ENCODE data around the gene PI4KA. TPM values are rescaled to one million over a fixed set of nuclear protein-coding genes. Genes with fewer than 3 reads are reported as not detected.

The PI4KA gene
- total RNA-seq, 2 experiments from 2014 or later: 55.0 to 63.7 TPM

DNA sequence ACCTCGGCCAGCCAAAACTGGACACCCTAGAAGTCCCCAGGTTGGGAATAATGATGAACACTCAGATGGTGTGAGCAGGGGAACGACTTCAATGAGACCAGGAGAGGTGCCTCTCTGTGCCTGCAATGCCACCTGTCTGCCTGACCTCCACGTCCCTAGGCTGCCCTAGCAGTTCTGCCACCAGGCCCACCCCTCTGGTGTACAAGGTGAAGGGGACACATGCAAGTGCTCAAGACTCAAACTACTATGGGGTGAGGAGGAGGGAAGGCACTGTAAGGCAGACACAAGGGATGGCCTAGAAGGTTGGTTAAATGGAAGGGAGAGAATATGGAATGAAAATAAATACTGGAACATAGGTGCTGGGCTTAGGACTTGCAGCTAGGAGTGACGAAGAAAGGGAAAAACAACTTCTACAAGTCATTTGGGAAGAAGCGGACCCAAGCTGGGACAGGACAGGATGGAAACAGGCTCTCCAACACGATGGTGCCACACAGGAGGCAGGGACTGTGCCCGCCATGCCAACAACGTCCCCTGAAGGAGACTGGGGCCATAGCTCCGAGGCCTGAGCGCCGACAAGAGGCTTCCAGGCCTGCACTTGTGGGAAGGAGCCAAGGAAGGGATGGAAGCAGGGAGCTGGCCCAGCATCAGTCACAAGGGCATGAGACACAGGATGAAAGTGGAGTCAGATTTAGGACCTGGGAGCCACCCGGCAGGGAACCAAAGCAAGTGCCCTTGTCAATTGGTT, 66.2 kb downstream of the PI4KA start:
- intact Hi-C loops (cut with micrococcal nuclease): no loop called here
- Mint-ChIP-seq H3K4me3 (no peak overlapping the region), H3K27me3 (ENCODE audit: low read depth) (no peaks in the 10 kb centered on the region), H3K9me3 (no peaks in the 10 kb centered on the region), H3K27ac (no peak overlapping the region), H3K36me3 (ENCODE audit: low read depth) (peaks cover 21% of the 10 kb centered on the region), H3K4me1 (ENCODE audit: low read depth) (no peaks in the 10 kb centered on the region)
- no peak for DNase-seq
- CTCF ChIA-PET: interaction anchor here (0.6 to 1.2 kb wide), 2 partner anchors 8 to 35 kb away, joined by 3 to 4 read pairs; no protein-coding TSS in a partner anchor

- Mint-ChIP-seq H3K4me3 (no peak overlapping the region), H3K27me3 (ENCODE audit: low read depth) (no peaks in the 10 kb centered on the region), H3K27ac (no peak overlapping the region), H3K9me3 (no peaks in the 10 kb centered on the region), H3K36me3 (ENCODE audit: low read depth) (peaks cover 11% of the 10 kb centered on the region), H3K4me1 (ENCODE audit: low read depth) (peaks cover 4% of the 10 kb centered on the region)
- no peak for DNase-seq
- CTCF ChIA-PET: no interaction called here
- intact Hi-C loops (cut with micrococcal nuclease): no loop called here
Measured at GRCh38 chr22:20788627-20789344, 69.8 kb downstream of the PI4KA start.

GRCh38 chr22:20787746-20788626, 70.6 kb downstream of the PI4KA start:
- Mint-ChIP-seq H3K9me3 (no peaks in the 10 kb centered on the region), H3K27me3 (ENCODE audit: low read depth) (no peaks in the 10 kb centered on the region), H3K27ac (no peak overlapping the region), H3K36me3 (ENCODE audit: low read depth) (peaks cover 11% of the 10 kb centered on the region), H3K4me3 (no peak overlapping the region), H3K4me1 (ENCODE audit: low read depth) (peaks cover 4% of the 10 kb centered on the region)
- CTCF ChIA-PET: no interaction called here
- no peak for DNase-seq
- intact Hi-C loops (cut with micrococcal nuclease): no loop called here

GRCh38 chr22:20787223-20787622, 71.4 kb downstream of the PI4KA start:
- intact Hi-C loops (cut with micrococcal nuclease): no loop called here
- Mint-ChIP-seq H3K27me3 (ENCODE audit: low read depth) (no peaks in the 10 kb centered on the region), H3K4me1 (ENCODE audit: low read depth) (peaks cover 4% of the 10 kb centered on the region), H3K4me3 (no peak overlapping the region), H3K27ac (no peak overlapping the region), H3K36me3 (ENCODE audit: low read depth) (peaks cover 9% of the 10 kb centered on the region), H3K9me3 (no peaks in the 10 kb centered on the region)
- DNase-seq: no peak
- CTCF ChIA-PET: no interaction called here

DNA sequence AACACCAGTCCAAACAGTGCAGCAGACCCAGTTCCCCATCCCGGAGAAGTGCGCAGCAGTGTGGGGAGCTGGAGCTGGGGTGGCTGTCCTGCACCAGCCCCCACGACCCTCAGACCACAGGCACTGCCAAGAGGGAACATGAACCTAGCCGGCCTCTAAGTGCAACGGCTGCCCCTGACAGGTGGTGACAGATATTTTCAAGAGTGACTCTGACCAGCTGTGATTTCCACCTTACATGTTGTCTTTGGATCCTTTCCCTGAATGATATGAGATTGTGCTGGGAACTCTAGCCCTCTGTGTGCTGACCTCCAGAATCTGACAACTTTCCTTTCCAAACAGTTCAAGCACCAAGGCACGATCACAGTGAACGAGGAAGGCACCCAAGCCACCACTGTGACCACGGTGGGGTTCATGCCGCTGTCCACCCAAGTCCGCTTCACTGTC, 72.1 kb downstream of the PI4KA start:
- Mint-ChIP-seq H3K4me3 (no peak overlapping the region), H3K27me3 (ENCODE audit: low read depth) (no peaks in the 10 kb centered on the region), H3K36me3 (ENCODE audit: low read depth) (peaks cover 7% of the 10 kb centered on the region), H3K27ac (no peak overlapping the region), H3K4me1 (ENCODE audit: low read depth) (peaks cover 6% of the 10 kb centered on the region), H3K9me3 (no peaks in the 10 kb centered on the region)
- intact Hi-C loops (cut with micrococcal nuclease): no loop called here
- no peak for DNase-seq
- CTCF ChIA-PET: interaction anchor here (1.2 kb wide), 1 partner anchor 12 kb away, joined by 4 read pairs; the partner anchor contains the start of gene SERPIND1

DNA sequence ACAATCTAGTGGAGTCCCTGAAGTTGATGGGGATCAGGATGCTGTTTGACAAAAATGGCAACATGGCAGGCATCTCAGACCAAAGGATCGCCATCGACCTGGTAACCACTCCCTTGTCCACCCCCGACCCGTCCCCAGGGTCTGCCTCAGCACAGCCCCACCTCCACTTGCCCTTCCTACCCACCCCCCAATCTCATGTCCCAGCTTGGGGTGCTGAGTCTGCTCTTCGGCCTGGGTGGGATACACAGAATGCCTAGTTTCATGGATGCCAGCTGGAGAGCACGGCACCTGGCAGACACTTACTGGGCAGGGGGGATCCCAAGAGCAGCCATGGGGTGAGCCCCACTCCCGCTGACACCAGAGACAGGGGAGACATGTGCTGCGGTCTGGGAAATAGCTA, 72.6 kb downstream of the PI4KA start:
- Mint-ChIP-seq H3K9me3 (no peaks in the 10 kb centered on the region), H3K27me3 (ENCODE audit: low read depth) (no peaks in the 10 kb centered on the region), H3K4me3 (no peak overlapping the region), H3K27ac (no peak overlapping the region), H3K4me1 (ENCODE audit: low read depth) (peaks cover 8% of the 10 kb centered on the region), H3K36me3 (ENCODE audit: low read depth) (peaks cover 5% of the 10 kb centered on the region)
- intact Hi-C loops (cut with micrococcal nuclease): no loop called here
- DNase-seq: no peak
- CTCF ChIA-PET: interaction anchor here (1.2 kb wide), 1 partner anchor 12 kb away, joined by 4 read pairs; the partner anchor contains the start of gene SERPIND1

- peaks cover 8% of the 10 kb centered on the region for H3K4me1 Mint-ChIP-seq (ENCODE audit: low read depth)
- no peak overlapping the region for H3K4me3 Mint-ChIP-seq
- peaks cover 4% of the 10 kb centered on the region for H3K36me3 Mint-ChIP-seq (ENCODE audit: low read depth)
- no peak for DNase-seq
- no peak overlapping the region for H3K27ac Mint-ChIP-seq
- H3K9me3 Mint-ChIP-seq: no peaks in the 10 kb centered on the region
- CTCF ChIA-PET: no interaction called here
- intact Hi-C loops (cut with micrococcal nuclease): no loop called here
- H3K27me3 Mint-ChIP-seq (ENCODE audit: low read depth): no peaks in the 10 kb centered on the region
Measured at GRCh38 chr22:20785415-20785814, 73.2 kb downstream of the PI4KA start.

DNA sequence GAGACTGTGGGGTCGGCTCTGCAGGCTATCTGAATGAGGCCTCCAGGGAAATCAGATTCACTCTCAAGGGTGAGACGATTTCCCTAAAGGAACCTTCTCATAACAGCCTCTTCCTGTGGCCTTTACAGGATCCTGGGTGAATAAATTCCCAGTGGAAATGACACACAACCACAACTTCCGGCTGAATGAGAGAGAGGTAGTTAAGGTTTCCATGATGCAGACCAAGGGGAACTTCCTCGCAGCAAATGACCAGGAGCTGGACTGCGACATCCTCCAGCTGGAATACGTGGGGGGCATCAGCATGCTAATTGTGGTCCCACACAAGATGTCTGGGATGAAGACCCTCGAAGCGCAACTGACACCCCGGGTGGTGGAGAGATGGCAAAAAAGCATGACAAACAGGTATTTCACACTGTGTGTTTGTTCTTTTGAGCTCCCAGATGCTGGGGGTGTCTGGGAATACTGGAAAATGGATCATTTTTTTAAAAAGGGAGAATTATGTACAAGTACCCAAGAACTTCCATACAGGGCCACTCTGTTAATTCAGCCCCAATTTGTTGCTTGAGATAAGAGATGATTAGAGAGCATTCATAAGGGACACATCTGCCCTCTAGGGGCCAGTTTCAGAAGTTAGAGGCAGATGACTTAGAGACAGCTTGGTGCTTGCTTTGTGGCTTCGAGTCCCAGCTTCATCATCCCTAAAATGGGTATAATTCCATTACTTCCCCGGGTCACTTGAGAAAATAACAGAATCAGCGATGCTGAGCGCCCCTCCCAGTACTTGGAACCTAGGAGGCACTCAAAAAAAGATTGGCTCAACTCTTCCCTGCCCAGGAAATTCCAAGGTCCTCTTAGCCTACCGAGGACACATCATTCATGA, 74.5 kb downstream of the PI4KA start:
- H3K4me3 Mint-ChIP-seq: no peak overlapping the region
- intact Hi-C loops (cut with micrococcal nuclease): no loop called here
- CTCF ChIA-PET: interaction anchor here (0.6 to 2.5 kb wide), 16 partner anchors 8 to 258 kb away, joined by 3 to 10 read pairs (median 4); partner anchors contain the start of gene SERPIND1
- peaks cover 4% of the 10 kb centered on the region for H3K36me3 Mint-ChIP-seq (ENCODE audit: low read depth)
- no peaks in the 10 kb centered on the region for H3K27me3 Mint-ChIP-seq (ENCODE audit: low read depth)
- DNase-seq: peak; percentile 67
- no peaks in the 10 kb centered on the region for H3K9me3 Mint-ChIP-seq
- peaks cover 8% of the 10 kb centered on the region for H3K4me1 Mint-ChIP-seq (ENCODE audit: low read depth)
- no peak overlapping the region for H3K27ac Mint-ChIP-seq

GRCh38 chr22:20783300-20783673, 75.3 kb downstream of the PI4KA start:
- Mint-ChIP-seq H3K36me3 (ENCODE audit: low read depth) (peaks cover 1% of the 10 kb centered on the region), H3K27me3 (ENCODE audit: low read depth) (no peaks in the 10 kb centered on the region), H3K9me3 (no peaks in the 10 kb centered on the region), H3K27ac (no peak overlapping the region), H3K4me3 (no peak overlapping the region), H3K4me1 (ENCODE audit: low read depth) (peaks cover 8% of the 10 kb centered on the region)
- intact Hi-C loops (cut with micrococcal nuclease): no loop called here
- CTCF ChIA-PET: interaction anchor here (1.3 to 2.5 kb wide), 8 partner anchors 9 to 181 kb away, joined by 3 to 10 read pairs (median 5); partner anchors contain the start of gene SERPIND1
- no peak for DNase-seq

DNA sequence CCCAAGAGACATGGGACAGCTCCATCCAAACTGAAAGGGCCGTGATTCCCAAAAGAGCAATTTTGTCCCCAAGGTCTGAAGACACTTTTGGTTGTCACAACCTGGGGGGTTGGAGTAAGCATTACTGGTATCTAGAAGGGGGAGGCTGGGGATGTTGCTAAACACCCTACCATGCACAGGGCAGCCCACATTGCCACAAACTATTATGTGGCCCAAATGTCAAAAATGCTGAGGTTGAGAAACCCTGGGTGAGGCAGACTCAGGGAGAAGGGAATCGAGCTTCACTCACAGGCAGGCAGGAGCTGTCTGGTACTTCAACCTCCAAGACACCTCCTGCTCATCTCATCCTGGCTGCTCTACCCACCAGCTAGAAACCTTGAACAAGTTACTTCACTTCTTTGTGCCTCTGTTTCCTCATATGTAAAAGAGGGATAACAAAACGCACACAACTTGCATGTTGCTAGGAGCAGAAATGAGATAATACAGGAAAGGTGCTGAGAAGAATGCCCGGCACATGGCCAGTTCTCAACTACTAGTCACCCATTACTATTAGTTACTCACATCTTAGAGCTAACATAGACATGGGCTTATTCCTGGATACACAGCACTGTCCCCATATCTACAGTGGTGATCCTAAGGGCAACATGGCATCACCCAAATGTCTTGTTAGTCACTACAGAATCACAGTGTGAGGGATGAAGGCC, 75.9 kb downstream of the PI4KA start:
- Mint-ChIP-seq H3K4me3 (no peak overlapping the region), H3K9me3 (no peaks in the 10 kb centered on the region), H3K4me1 (ENCODE audit: low read depth) (peaks cover 11% of the 10 kb centered on the region), H3K36me3 (ENCODE audit: low read depth) (peaks cover 1% of the 10 kb centered on the region), H3K27me3 (ENCODE audit: low read depth) (no peaks in the 10 kb centered on the region), H3K27ac (no peak overlapping the region)
- DNase-seq: no peak
- intact Hi-C loops (cut with micrococcal nuclease): no loop called here
- CTCF ChIA-PET: interaction anchor here (1.3 to 2.5 kb wide), 7 partner anchors 9 to 180 kb away, joined by 3 to 10 read pairs (median 5); partner anchors contain the start of gene SERPIND1

- Mint-ChIP-seq H3K36me3 (ENCODE audit: low read depth) (peaks cover 1% of the 10 kb centered on the region), H3K27me3 (ENCODE audit: low read depth) (no peaks in the 10 kb centered on the region), H3K27ac (no peak overlapping the region), H3K4me1 (ENCODE audit: low read depth) (peaks cover 11% of the 10 kb centered on the region), H3K4me3 (no peak overlapping the region), H3K9me3 (no peaks in the 10 kb centered on the region)
- intact Hi-C loops (cut with micrococcal nuclease): no loop called here
- CTCF ChIA-PET: interaction anchor here (1.6 kb wide), 1 partner anchor 11 kb away, joined by 5 read pairs; no protein-coding TSS in a partner anchor
- no peak for DNase-seq
Measured at GRCh38 chr22:20782083-20782482, 76.5 kb downstream of the PI4KA start.
